CD14-positive monocyte (primary cell): Measurements from ENCODE around the gene MIEF1. TPM values are rescaled to one million over a fixed set of nuclear protein-coding genes. Genes with fewer than 3 reads are reported as not detected.

Experiments used
- DNase-seq, 3 donors: peaks; one replicate each; pipeline ENCODE4 v3.0.0-alpha.2; 2011 to 2022
- H2AFZ ChIP-seq: 2 replicates; pipeline ENCODE4 v1.6.0; 2012; ENCODE audit warnings: mild to moderate bottlenecking, low read depth, low read length, inconsistent platforms; ENCODE audit not compliant: insufficient read depth, poor library complexity, severe bottlenecking
- H3K27ac ChIP-seq, 2 donors: 1 replicate in 1 of 2; 2 replicates in 1 of 2; pipeline ENCODE4 v1.5.1; 2012 to 2013; ENCODE audit warnings: low read length in 2 of 2, control low read depth in 1 of 2, inconsistent platforms in 1 of 2, low read depth in 1 of 2, mild to moderate bottlenecking in 1 of 2
- H3K27me3 ChIP-seq, 2 donors: one replicate each; pipeline versions ENCODE4 v1.6.0 to v1.6.1; 2011 to 2013; ENCODE audit warnings: low read length in 2 of 2; ENCODE audit not compliant: control insufficient read depth in 2 of 2, insufficient read depth in 2 of 2
- H3K36me3 ChIP-seq, 2 donors: replicated peaks in 1 of 2; 1 replicate in 1 of 2; 2 replicates in 1 of 2; pipeline versions ENCODE4 v1.5.1 to v1.6.1; 2012 to 2013; ENCODE audit warnings: low read length in 2 of 2, control low read depth in 1 of 2, inconsistent platforms in 1 of 2, mild to moderate bottlenecking in 1 of 2; ENCODE audit not compliant: insufficient read depth in 2 of 2, control insufficient read depth in 1 of 2
- H3K4me1 ChIP-seq, 2 donors: 1 replicate in 1 of 2; 2 replicates in 1 of 2; pipeline versions ENCODE4 v1.5.1 to v1.6.1; 2012 to 2013; ENCODE audit warnings: low read length in 2 of 2, control low read depth in 1 of 2, inconsistent platforms in 1 of 2, mild to moderate bottlenecking in 1 of 2, moderate library complexity in 1 of 2; ENCODE audit not compliant: insufficient read depth in 2 of 2, control insufficient read depth in 1 of 2
- H3K4me2 ChIP-seq: replicated peaks from 2 replicates; pipeline ENCODE3; 2012; ENCODE audit warnings: low read length, moderate library complexity, mild to moderate bottlenecking; ENCODE audit not compliant: poor library complexity, severe bottlenecking; ENCODE audit errors: extremely low read depth
- H3K4me3 ChIP-seq, 3 experiments: fragments of 200-600 bp in 1 of 3; sonication (generic) in 1 of 3; replicated peaks in 1 of 3; 1 replicate in 2 of 3; 2 replicates in 1 of 3; pipeline ENCODE4 v1.5.1; 2011 to 2013; ENCODE audit warnings: low read length in 3 of 3, mild to moderate bottlenecking in 3 of 3, control low read depth in 2 of 3, low read depth in 2 of 3, inconsistent platforms in 1 of 3, moderate library complexity in 1 of 3
- H3K79me2 ChIP-seq: 2 replicates; pipeline ENCODE4 v1.6.0; 2012; ENCODE audit warnings: mild to moderate bottlenecking, control low read depth, inconsistent platforms, low read length, moderate library complexity; ENCODE audit not compliant: insufficient read depth
- H3K9ac ChIP-seq: 2 replicates; pipeline ENCODE4 v1.6.0; 2017; ENCODE audit warnings: low read length, mild to moderate bottlenecking; ENCODE audit not compliant: insufficient read depth, poor library complexity, severe bottlenecking
- H3K9me3 ChIP-seq, 2 donors: replicated peaks in 1 of 2; 1 replicate in 1 of 2; 2 replicates in 1 of 2; pipeline versions ENCODE4 v1.5.1 to v1.6.1; 2012 to 2013; ENCODE audit warnings: low read length in 2 of 2, control low read depth in 1 of 2; ENCODE audit not compliant: control insufficient read depth in 1 of 2, insufficient read depth in 1 of 2
- H4K20me1 ChIP-seq: 2 replicates; pipeline ENCODE4 v1.6.0; 2012; ENCODE audit warnings: mild to moderate bottlenecking, low read length, control low read depth, moderate library complexity; ENCODE audit not compliant: insufficient read depth
- H3K27ac Mint-ChIP-seq, 7 donors: one replicate each; pipeline ENCODE4 v1.8.0; 2020; ENCODE audit warnings: mild to moderate bottlenecking in 7 of 7, mixed read lengths in 7 of 7, moderate library complexity in 6 of 7, inconsistent platforms in 2 of 7
- H3K27me3 Mint-ChIP-seq, 3 donors: one replicate each; pipeline ENCODE4 v1.8.0; 2021 to 2022; ENCODE audit warnings: low read depth in 3 of 3, mild to moderate bottlenecking in 3 of 3, mixed read lengths in 3 of 3, moderate library complexity in 3 of 3, inconsistent platforms in 1 of 3
- H3K36me3 Mint-ChIP-seq, 2 donors: one replicate each; pipeline ENCODE4 v1.8.0; 2020; ENCODE audit warnings: mixed read lengths in 2 of 2, inconsistent platforms in 1 of 2, mild to moderate bottlenecking in 1 of 2
- H3K4me1 Mint-ChIP-seq: one replicate; pipeline ENCODE4 v1.8.0; 2020; ENCODE audit warnings: mild to moderate bottlenecking, mixed read lengths
- H3K4me3 Mint-ChIP-seq, 2 donors: one replicate each; pipeline ENCODE4 v1.8.0; 2020; ENCODE audit warnings: mild to moderate bottlenecking in 2 of 2, mixed read lengths in 2 of 2, moderate library complexity in 1 of 2
- H3K9me3 Mint-ChIP-seq, 7 donors: one replicate each; pipeline ENCODE4 v1.8.0; 2020 to 2022; ENCODE audit warnings: mixed read lengths in 7 of 7, mild to moderate bottlenecking in 6 of 7, moderate library complexity in 6 of 7, inconsistent platforms in 2 of 7
- WGBS: methylation state at CpG from one replicate; pipeline ENCODE4 v1.1.5; 2013; ENCODE audit warnings: missing lambda C conversion rate; ENCODE audit not compliant: insufficient coverage; 5-methylcytosine and 5-hydroxymethylcytosine counted together
- intact Hi-C, 2 donors: fragments of 100-400 bp; cut with micrococcal nuclease; formaldehyde crosslinking; loops; one replicate each; pipeline versions ENCODE4 v1.15.0 to v1.15.1; 2023
- polyA plus RNA-seq, 3 donors: library from polyadenylated mRNA; depleted of rRNA in 1 of 3; unstranded in 2 of 3; stranded (reverse) in 1 of 3; fragments of 300-500 nt in 2 of 3; fragments of >200 nt in 1 of 3; fragmentation: Illumina TruSeq in 2 of 3; gene quantifications; 1 replicate in 2 of 3; 2 replicates in 1 of 3; pipeline ENCODE4 v1.2.3, GENCODE V29; 2012 to 2021
- TF ChIP-seq, protein P1 (sequence below): fragments of 200-600 bp; IDR thresholded peaks from one replicate; pipeline ENCODE4 v1.8.0; 2022; ENCODE audit warnings: antibody characterized with exemption, mild to moderate bottlenecking

Gene MIEF1
- polyA plus RNA-seq, 3 donors = 9.4 to 14.0 (median 13.3) TPM

DNA sequence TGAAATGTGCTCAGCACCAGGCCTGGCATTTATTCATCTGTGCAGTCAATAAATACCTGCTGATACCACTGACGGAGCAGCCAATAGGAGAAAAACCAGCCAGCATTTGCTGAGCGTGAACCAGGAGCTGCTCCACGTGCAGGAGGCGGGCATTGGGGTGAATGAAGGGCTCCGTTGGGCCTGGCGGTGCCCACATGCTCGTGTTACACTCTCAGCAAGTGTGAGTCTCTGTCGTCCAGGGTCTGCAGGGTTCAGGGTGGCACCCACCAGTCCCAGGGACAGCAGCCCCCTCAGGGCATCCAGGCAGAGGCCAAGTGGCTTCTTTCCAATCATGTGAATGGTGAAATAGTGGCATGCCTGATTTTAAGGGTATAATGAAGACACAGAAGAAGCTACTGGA, 34.6 kb downstream of the MIEF1 start:
- peaks cover 10 to 18% of the 10 kb centered on the region in 2 donors for H3K4me1 ChIP-seq
- no peak overlapping the region for H3K27ac ChIP-seq
- TF ChIP-seq, protein P1, sequence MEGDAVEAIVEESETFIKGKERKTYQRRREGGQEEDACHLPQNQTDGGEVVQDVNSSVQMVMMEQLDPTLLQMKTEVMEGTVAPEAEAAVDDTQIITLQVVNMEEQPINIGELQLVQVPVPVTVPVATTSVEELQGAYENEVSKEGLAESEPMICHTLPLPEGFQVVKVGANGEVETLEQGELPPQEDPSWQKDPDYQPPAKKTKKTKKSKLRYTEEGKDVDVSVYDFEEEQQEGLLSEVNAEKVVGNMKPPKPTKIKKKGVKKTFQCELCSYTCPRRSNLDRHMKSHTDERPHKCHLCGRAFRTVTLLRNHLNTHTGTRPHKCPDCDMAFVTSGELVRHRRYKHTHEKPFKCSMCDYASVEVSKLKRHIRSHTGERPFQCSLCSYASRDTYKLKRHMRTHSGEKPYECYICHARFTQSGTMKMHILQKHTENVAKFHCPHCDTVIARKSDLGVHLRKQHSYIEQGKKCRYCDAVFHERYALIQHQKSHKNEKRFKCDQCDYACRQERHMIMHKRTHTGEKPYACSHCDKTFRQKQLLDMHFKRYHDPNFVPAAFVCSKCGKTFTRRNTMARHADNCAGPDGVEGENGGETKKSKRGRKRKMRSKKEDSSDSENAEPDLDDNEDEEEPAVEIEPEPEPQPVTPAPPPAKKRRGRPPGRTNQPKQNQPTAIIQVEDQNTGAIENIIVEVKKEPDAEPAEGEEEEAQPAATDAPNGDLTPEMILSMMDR = no peak
- H4K20me1 ChIP-seq = peaks cover under 1% of the 10 kb centered on the region
- no peak overlapping the region for H3K4me3 ChIP-seq
- no peaks in the 10 kb centered on the region for H3K9me3 Mint-ChIP-seq
- no peak overlapping the region for H3K27ac Mint-ChIP-seq
- no peak overlapping the region for H3K9ac ChIP-seq
- H3K4me1 Mint-ChIP-seq = peaks cover 12% of the 10 kb centered on the region
- H3K27me3 ChIP-seq = no peaks in the 10 kb centered on the region
- no peak overlapping the region for H2AFZ ChIP-seq
- no peaks in the 10 kb centered on the region for H3K9me3 ChIP-seq
- H3K4me2 ChIP-seq = no peak overlapping the region
- peaks cover 8% of the 10 kb centered on the region for H3K79me2 ChIP-seq
- H3K4me3 Mint-ChIP-seq = no peak overlapping the region
- no peak for DNase-seq
- H3K36me3 Mint-ChIP-seq = no peaks in the 10 kb centered on the region
- WGBS = 92% methylated on average over 8 of the region's 8 CpGs
- H3K36me3 ChIP-seq = no peaks in the 10 kb centered on the region
- intact Hi-C loops = loop anchor here (5.0 to 10.0 kb wide), 2 partner anchors 496 to 1098 kb away; partner anchors contain the start of gene MRTFA (in 1 of the 2)
- peaks cover 3 to 8% (median 7%) of the 10 kb centered on the region in 3 donors for H3K27me3 Mint-ChIP-seq

DNA sequence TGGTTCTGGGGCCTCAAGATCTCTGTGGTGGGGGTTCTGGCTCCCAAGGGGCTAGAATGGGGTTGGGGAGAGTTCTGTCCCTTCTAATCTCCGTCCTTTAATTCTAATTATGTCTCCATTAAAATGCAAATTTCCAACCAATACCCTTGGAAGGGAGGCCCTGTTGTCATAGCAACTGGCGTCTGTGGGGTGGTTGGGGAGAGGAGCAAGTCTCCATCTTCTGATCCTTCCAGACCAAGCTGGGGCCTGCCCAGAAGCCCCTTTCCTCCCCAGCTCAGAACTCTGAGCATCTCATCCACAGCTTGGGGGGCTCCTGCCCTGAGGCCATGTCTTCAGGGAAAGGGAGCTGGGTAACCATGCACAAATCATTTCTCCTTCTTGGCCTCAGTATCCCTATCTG, 35.9 kb downstream of the MIEF1 start:
- Histone ChIP-seq H4K20me1 (no peaks in the 10 kb centered on the region), H3K9me3 (no peaks in the 10 kb centered on the region), H3K4me3 (no peak overlapping the region), H3K4me2 (no peak overlapping the region), H3K9ac (no peak overlapping the region), H3K27me3 (no peaks in the 10 kb centered on the region), H3K36me3 (no peaks in the 10 kb centered on the region), H3K4me1 (peaks cover 4 to 9% of the 10 kb centered on the region in 2 donors), H3K79me2 (no peaks in the 10 kb centered on the region), H2AFZ (no peak overlapping the region), H3K27ac (no peak overlapping the region)
- no CpG with 5 or more reads among the region's 2 CpGs for WGBS
- Mint-ChIP-seq H3K36me3 (no peaks in the 10 kb centered on the region), H3K27me3 (peaks cover 4 to 12% (median 10%) of the 10 kb centered on the region in 3 donors), H3K4me1 (peaks cover 3% of the 10 kb centered on the region), H3K27ac (no peak overlapping the region), H3K9me3 (no peaks in the 10 kb centered on the region), H3K4me3 (no peak overlapping the region)
- intact Hi-C loops = loop anchor here (5.0 to 10.0 kb wide), 2 partner anchors 494 to 1097 kb away; partner anchors contain the start of gene MRTFA (in 1 of the 2)
- no peak for DNase-seq
- TF ChIP-seq, protein P1 = no peak
